GM12878 (cell line): ENCODE results near the gene CIB2. TPM values are rescaled to one million over a fixed set of nuclear protein-coding genes. Genes with fewer than 3 reads are reported as not detected.

Experiments used
- ATAC-seq: fragments of 200-7000 bp; cut with Tn5 transposase; 3 replicates; pipeline ENCODE4 v1.9.1; 2020; ENCODE audit warnings: mild to moderate bottlenecking, moderate library complexity
- BruUV-seq: library from RNA; stranded (reverse); fragments of 400-500 nt; replicated peaks from 2 replicates; lab custom pipeline; 2021; lab: Mats Ljungman, UMichigan
- CTCF ChIA-PET: fragments of 300-600 bp; sonication (Branson Sonifier 250); formaldehyde crosslinking; extraction: SDS; loops from one replicate; lab custom pipeline; 2021; ENCODE audit warnings: inconsistent platforms; lab: Yijun Ruan, JAX
- POLR2A ChIA-PET: fragments of 350-600 bp; formaldehyde crosslinking; extraction: SDS; loops from one replicate; lab custom pipeline; 2021; ENCODE audit warnings: inconsistent platforms; lab: Charles Lee
- RAD21 ChIA-PET: fragments of 300-600 bp; sonication (Branson Sonifier 250); formaldehyde crosslinking; loops from one replicate; lab custom pipeline; 2023; ENCODE audit warnings: antibody characterized with exemption; ENCODE audit not compliant: unreplicated experiment; lab: Charles Lee
- SMC1A ChIA-PET: fragments of 300-600 bp; sonication (Branson Sonifier 250); formaldehyde crosslinking; loops from one replicate; lab custom pipeline; 2023; ENCODE audit not compliant: unreplicated experiment, uncharacterized antibody; lab: Charles Lee
- DNase-seq: peaks from one replicate; pipeline ENCODE4 v3.0.0-alpha.2; 2011; ENCODE audit warnings: low read depth, low spot score
- FAIRE-seq: peaks from 3 replicates; lab custom pipeline; 2011; peaks lifted over from hg19 to GRCh38; lab: Jason Lieb, UNC
- H2AFZ ChIP-seq: 2 replicates; pipeline ENCODE4 v1.6.0; 2011; ENCODE audit warnings: low read depth, low read length, control low read depth; ENCODE audit not compliant: control insufficient read depth
- H3K27ac ChIP-seq: 2 replicates; pipeline ENCODE4 v1.5.1; 2011; ENCODE audit warnings: control low read depth; ENCODE audit not compliant: control insufficient read depth, insufficient read depth
- H3K27me3 ChIP-seq, 2 experiments: replicated peaks in 1 of 2; 2 replicates each; pipeline versions ENCODE4 v1.6.0 to v1.6.1; 2011; ENCODE audit warnings: low read length in 1 of 2; ENCODE audit not compliant: control insufficient read depth in 2 of 2, insufficient read depth in 2 of 2
- H3K36me3 ChIP-seq, 2 experiments: 2 replicates each; pipeline ENCODE4 v1.5.1; 2011; ENCODE audit warnings: low read length in 1 of 2; ENCODE audit not compliant: control insufficient read depth in 2 of 2, insufficient read depth in 2 of 2
- H3K4me1 ChIP-seq: 2 replicates; pipeline ENCODE4 v1.6.1; 2011; ENCODE audit warnings: mild to moderate bottlenecking, low read length, moderate library complexity, mixed read lengths; ENCODE audit not compliant: control insufficient read depth, insufficient read depth
- H3K4me2 ChIP-seq: 2 replicates; pipeline ENCODE4 v1.6.0; 2011; ENCODE audit warnings: control low read depth; ENCODE audit not compliant: control insufficient read depth, insufficient read depth
- H3K4me3 ChIP-seq: fragments of 200-600 bp; sonication (generic); 2 replicates; pipeline ENCODE4 v1.5.1; 2016
- H3K79me2 ChIP-seq: 2 replicates; pipeline ENCODE4 v1.6.0; 2011; ENCODE audit warnings: low read length; ENCODE audit not compliant: control insufficient read depth, insufficient read depth
- H3K9ac ChIP-seq: 2 replicates; pipeline ENCODE4 v1.8.0; 2011; ENCODE audit warnings: low read length, control low read depth, mixed read lengths; ENCODE audit not compliant: control insufficient read depth, insufficient read depth
- H3K9me3 ChIP-seq: replicated peaks from 3 replicates; pipeline ENCODE4 v1.5.1; 2011; ENCODE audit warnings: mild to moderate bottlenecking, low read length; ENCODE audit not compliant: control insufficient read depth, insufficient read depth
- H4K20me1 ChIP-seq: 2 replicates; pipeline ENCODE4 v1.6.0; 2011; ENCODE audit not compliant: control insufficient read depth, insufficient read depth
- BCLAF1 ChIP-seq: fragments of 450-650 bp; IDR thresholded peaks from 2 replicates; pipeline ENCODE4 v1.6.1; 2017; ENCODE audit warnings: antibody characterized with exemption, mild to moderate bottlenecking, moderate library complexity
- E2F4 ChIP-seq: IDR thresholded peaks from 2 replicates; pipeline ENCODE4 v1.6.1; 2012; ENCODE audit warnings: low read depth, low read length, improper control_type of control experiment
- FOS ChIP-seq: IDR thresholded peaks from 3 replicates; pipeline ENCODE4 v1.6.1; 2011; ENCODE audit warnings: borderline replicate concordance; ENCODE audit not compliant: insufficient read length; ENCODE audit errors: extremely low read depth
- SREBF1 ChIP-seq: IDR thresholded peaks from 2 replicates; pipeline ENCODE4 v1.6.1; 2012; ENCODE audit warnings: mild to moderate bottlenecking, low read length
- ZBTB33 ChIP-seq: fragments of 450-650 bp; IDR thresholded peaks from 2 replicates; pipeline ENCODE4 v1.6.1; 2017; ENCODE audit warnings: mild to moderate bottlenecking
- WGBS: methylation state at CpG from one replicate; pipeline ENCODE4 v1.1.6; 2016; ENCODE audit warnings: low lambda C conversion rate; ENCODE audit not compliant: insufficient replicate concordance, insufficient coverage; ENCODE audit errors: missing lambda C conversion rate; 5-methylcytosine and 5-hydroxymethylcytosine counted together
- in situ Hi-C: fragments of 300-500 bp; cut with MboI; formaldehyde crosslinking; loops from 9 replicates; pipeline ENCODE4 v1.14.3; 2018; ENCODE audit warnings: mixed read lengths
- intact Hi-C: fragments of 100-400 bp; cut with micrococcal nuclease; formaldehyde crosslinking; loops from one replicate; pipeline ENCODE4 v1.14.2; 2022; ENCODE audit not compliant: unreplicated experiment
- polyA plus RNA-seq, 11 experiments: library from polyadenylated mRNA; depleted of rRNA in 4 of 11; unstranded in 6 of 11; stranded (reverse) in 5 of 11; fragments of >200 nt; fragmentation: Nextera tagmentation in 4 of 11; fragmentation: Illumina TruSeq in 1 of 11; extraction: Ambion mirVana in 4 of 11; extraction: Trizol in 1 of 11; gene quantifications; 1 replicate in 1 of 11; 2 replicates in 10 of 11; pipeline versions ENCODE4 v1.2.1 to v1.2.3, GENCODE V29; 2011 to 2016; ENCODE audit warnings: inconsistent platforms in 2 of 11, missing spikeins in 2 of 11, low read depth in 1 of 11
- total RNA-seq, 4 experiments: library from RNA; depleted of rRNA in 3 of 4; stranded (reverse); fragments of >200 nt in 3 of 4; fragmentation: Illumina TruSeq in 1 of 4; extraction: Trizol in 1 of 4; gene quantifications; 2 replicates each; pipeline versions ENCODE4 v1.2.1 to v1.2.3, GENCODE V29; 2013 to 2021

Gene CIB2
- total and polyA plus RNA-seq, 10 of the 15 experiments (the other 5 are each of a cell fraction or from before 2014, with no cell fraction given) = 0.56 to 12.1 (median 7.1) TPM

- no peaks in the 10 kb centered on the region for H3K27me3 ChIP-seq
- no peaks in the 10 kb centered on the region for H4K20me1 ChIP-seq
- DNase-seq (no peak), ATAC-seq (no peak), FAIRE-seq (no peak)
- no peak overlapping the region for H3K27ac ChIP-seq
- H3K4me2 ChIP-seq = no peak overlapping the region
- no peak overlapping the region for H3K9ac ChIP-seq
- no peak overlapping the region for H2AFZ ChIP-seq
- no peak overlapping the region for H3K4me3 ChIP-seq
- intact Hi-C loops (no loop called here), in situ Hi-C loops (no loop called here)
- CTCF ChIA-PET = interaction anchor here (1.1 kb wide), 1 partner anchor 131 kb away, joined by 5 read pairs; no protein-coding TSS in a partner anchor
- peaks cover 5% of the 10 kb centered on the region for H3K4me1 ChIP-seq
- SMC1A ChIA-PET = interaction anchor here (0.9 to 2.3 kb wide), 3 partner anchors 12 to 48 kb away, joined by 3 to 7 read pairs (median 4); no protein-coding TSS in a partner anchor
- WGBS = 81% methylated on average over 11 of the region's 11 CpGs
- POLR2A ChIA-PET = no interaction called here
- no TSS peak for BruUV-seq
- H3K9me3 ChIP-seq = no peaks in the 10 kb centered on the region
- no peaks in the 10 kb centered on the region for H3K79me2 ChIP-seq
- H3K36me3 ChIP-seq = no peaks in the 10 kb centered on the region
- RAD21 ChIA-PET = interaction anchor here (1.4 kb wide), 1 partner anchor 10 kb away, joined by 4 read pairs; no protein-coding TSS in a partner anchor
- TF ChIP-seq ZBTB33 (no peak), BCLAF1 (no peak), E2F4 (no peak), FOS (no peak), SREBF1 (no peak)
Observed at GRCh38 chr15:78098131-78098755, 33.0 kb downstream of the CIB2 start.
